SK-N-SH treated with all-trans-retinoic acid at 6 μM for 48 hours (cell line): ENCODE data around the gene MIDN.

Experiments
- ATAC-seq: fragments of 200-7000 bp; cut with Tn5 transposase; 3 replicates; pipeline ENCODE4 v1.9.1; 2020; ENCODE audit warnings: mild to moderate bottlenecking, moderate library complexity
- ARNTL ChIP-seq: fragments of 450-650 bp; formaldehyde crosslinking; IDR thresholded peaks from 2 replicates; pipeline ENCODE4 v1.5.0; 2020; ENCODE audit warnings: low read depth, mild to moderate bottlenecking, moderate library complexity, borderline replicate concordance
- BACH2 ChIP-seq: fragments of 250-450 bp; sonication (Bioruptor Pico); IDR thresholded peaks from 2 replicates; pipeline ENCODE4 v1.9.0; 2021; ENCODE audit warnings: mild to moderate bottlenecking, borderline replicate concordance
- CREB5 ChIP-seq: fragments of 250-450 bp; sonication (Bioruptor Pico); IDR thresholded peaks from 2 replicates; pipeline ENCODE4 v1.5.1; 2020; ENCODE audit warnings: low read depth, mild to moderate bottlenecking, moderate library complexity
- CSDC2 ChIP-seq: fragments of 250-450 bp; sonication (Bioruptor Pico); IDR thresholded peaks from 2 replicates; pipeline ENCODE4 v1.5.0; 2020; ENCODE audit warnings: mild to moderate bottlenecking, moderate library complexity
- CSRNP3 ChIP-seq: fragments of 250-450 bp; sonication (Bioruptor Pico); IDR thresholded peaks from 2 replicates; pipeline ENCODE4 v1.5.1; 2021; ENCODE audit warnings: mild to moderate bottlenecking, moderate library complexity
- ESRRG ChIP-seq: fragments of 250-450 bp; sonication (Bioruptor Pico); IDR thresholded peaks from 2 replicates; pipeline ENCODE4 v1.6.1; 2021; ENCODE audit warnings: mild to moderate bottlenecking
- GLIS3 ChIP-seq: fragments of 250-450 bp; sonication (Bioruptor Pico); IDR thresholded peaks from 2 replicates; pipeline ENCODE4 v1.5.0; 2020; ENCODE audit warnings: mild to moderate bottlenecking, moderate library complexity
- ISL1 ChIP-seq: fragments of 250-450 bp; sonication (Bioruptor Pico); IDR thresholded peaks from 2 replicates; pipeline ENCODE4 v2.1.2; 2022; ENCODE audit warnings: mild to moderate bottlenecking, moderate library complexity
- OSR1 ChIP-seq: fragments of 250-450 bp; sonication (Bioruptor Pico); IDR thresholded peaks from 2 replicates; pipeline ENCODE4 v1.8.0; 2022; ENCODE audit warnings: moderate library complexity, mild to moderate bottlenecking, inconsistent platforms
- PATZ1 ChIP-seq: fragments of 250-450 bp; sonication (Bioruptor Pico); IDR thresholded peaks from 2 replicates; pipeline ENCODE4 v1.8.0; 2020; ENCODE audit warnings: mild to moderate bottlenecking, moderate library complexity, borderline replicate concordance
- POU6F1 ChIP-seq: fragments of 250-450 bp; sonication (Bioruptor Pico); IDR thresholded peaks from 2 replicates; pipeline ENCODE4 v1.8.0; 2021; ENCODE audit warnings: low read depth, mild to moderate bottlenecking, moderate library complexity, borderline replicate concordance
- PPARA ChIP-seq: fragments of 250-450 bp; sonication (Bioruptor Pico); IDR thresholded peaks from 2 replicates; pipeline ENCODE4 v1.5.0; 2020; ENCODE audit warnings: mild to moderate bottlenecking, borderline replicate concordance
- RARB ChIP-seq: fragments of 250-450 bp; sonication (Bioruptor Pico); IDR thresholded peaks from 2 replicates; pipeline ENCODE4 v1.8.0; 2021; ENCODE audit warnings: mild to moderate bottlenecking, moderate library complexity
- SNAI2 ChIP-seq: fragments of 250-450 bp; sonication (Bioruptor Pico); IDR thresholded peaks from 2 replicates; pipeline ENCODE4 v1.5.0; 2020; ENCODE audit warnings: mild to moderate bottlenecking, moderate library complexity
- TCF4 ChIP-seq: fragments of 250-450 bp; sonication (Bioruptor Pico); IDR thresholded peaks from 2 replicates; pipeline ENCODE4 v1.8.0; 2021; ENCODE audit warnings: mild to moderate bottlenecking, moderate library complexity, borderline replicate concordance
- TSHZ2 ChIP-seq: fragments of 250-450 bp; sonication (Bioruptor Pico); IDR thresholded peaks from 2 replicates; pipeline ENCODE4 v1.5.0; 2020; ENCODE audit warnings: mild to moderate bottlenecking, moderate library complexity
- ZC3H10 ChIP-seq: fragments of 250-450 bp; sonication (Bioruptor Pico); IDR thresholded peaks from 2 replicates; pipeline ENCODE4 v1.5.1; 2021; ENCODE audit warnings: mild to moderate bottlenecking, moderate library complexity
- ZFP3 ChIP-seq: fragments of 250-450 bp; sonication (Bioruptor Pico); IDR thresholded peaks from 2 replicates; pipeline ENCODE4 v1.5.0; 2020; ENCODE audit warnings: mild to moderate bottlenecking, moderate library complexity
- ZFP30 ChIP-seq: fragments of 450-650 bp; formaldehyde crosslinking; IDR thresholded peaks from 2 replicates; pipeline ENCODE4 v1.5.0; 2022; ENCODE audit warnings: mild to moderate bottlenecking, moderate library complexity
- ZNF565 ChIP-seq: fragments of 450-650 bp; formaldehyde crosslinking; conservative IDR thresholded peaks from 2 replicates; pipeline ENCODE4 v1.5.0; 2020; ENCODE audit warnings: low read depth, mild to moderate bottlenecking, moderate library complexity
- ZNF8 ChIP-seq: fragments of 450-650 bp; formaldehyde crosslinking; IDR thresholded peaks from 2 replicates; pipeline ENCODE4 v1.5.0; 2020; ENCODE audit warnings: mild to moderate bottlenecking, moderate library complexity

MIDN gene

GRCh38 chr19:1269065-1269477, 20.7 kb downstream of the MIDN start, which contains the start of gene CIRBP:
Gene CIRBP (plus strand): TSS chr19:1269332. CDS start chr19:1270934, 1,602 bp downstream.
- TF ChIP-seq RARB (CRISPR knock-in tag) = no peak
- TF ChIP-seq ARNTL (CRISPR knock-in tag) = no peak
- TF ChIP-seq ZNF8 (CRISPR knock-in tag) = no peak
- no peak for TF ChIP-seq TSHZ2 (CRISPR knock-in tag)
- no peak for TF ChIP-seq POU6F1
- TF ChIP-seq BACH2 = no peak
- TF ChIP-seq CREB5 (CRISPR knock-in tag) = no peak
- TF ChIP-seq PATZ1 (CRISPR knock-in tag) = no peak
- TF ChIP-seq ZFP3 (CRISPR knock-in tag) = no peak
- peak; percentile 66 for ATAC-seq

GRCh38 chr19:1269478-1270212, 21.3 kb downstream of the MIDN start:
- ATAC-seq = peak; percentile 3; the same call in 2 of the 3 replicates
- peak; percentile 46; the same call in 1 of the 2 replicates for TF ChIP-seq SNAI2 (CRISPR knock-in tag)
- 0 out of 2 replicates have a peak, but pooled peaks have one; percentile 49 for TF ChIP-seq CSDC2 (CRISPR knock-in tag)
- no peak for TF ChIP-seq OSR1 (CRISPR knock-in tag)
- no peak for TF ChIP-seq ZNF565
- TF ChIP-seq ZFP30 = peak; percentile 67; the same call in 1 of the 2 replicates
- TF ChIP-seq ZNF8 (CRISPR knock-in tag) = no peak
- TF ChIP-seq GLIS3 (CRISPR knock-in tag) = peak; percentile 4; the same call in 1 of the 2 replicates
- TF ChIP-seq CSRNP3 (CRISPR knock-in tag) = 0 out of 2 replicates have a peak, but pooled peaks have one; percentile 14
- no peak for TF ChIP-seq TCF4 (CRISPR knock-in tag)
- TF ChIP-seq PATZ1 (CRISPR knock-in tag) = peak; percentile 65; the same call in 1 of the 2 replicates
- no peak for TF ChIP-seq ZC3H10 (CRISPR knock-in tag)
- TF ChIP-seq ESRRG = peak; percentile 94; the same call in 1 of the 2 replicates
- no peak for TF ChIP-seq TSHZ2 (CRISPR knock-in tag)
- TF ChIP-seq CREB5 (CRISPR knock-in tag) = peak; percentile 12; the same call in 1 of the 2 replicates
- TF ChIP-seq ISL1 = no peak
- no peak for TF ChIP-seq PPARA (CRISPR knock-in tag)
